ENCODE measurements around the gene PHF20.
"Not testable (repeated sequence)": the region's sequence is repeated elsewhere in the genome, so short reads cannot be mapped to it uniquely, and the experiment has no call there.

PHF20 gene

GRCh38 chr20:35886537-35886936 is 114.7 kb downstream of the PHF20 start:
- no peak for DNase-seq (ENCODE audit: low spot score)

- DNase-seq (ENCODE audit: low spot score): no peak
Measured at GRCh38 chr20:35887393-35888064, 115.7 kb downstream of the PHF20 start.

- no peak for DNase-seq (ENCODE audit: low spot score)
Measured at GRCh38 chr20:35888657-35889056, 116.8 kb downstream of the PHF20 start.

- DNase-seq (ENCODE audit: low spot score): no peak
Measured at GRCh38 chr20:35891375-35891774, 119.6 kb downstream of the PHF20 start.

GRCh38 chr20:35892871-35893270 is 121.1 kb downstream of the PHF20 start:
- DNase-seq (ENCODE audit: low spot score): no peak

GRCh38 chr20:35893942-35894341 is 122.1 kb downstream of the PHF20 start:
- DNase-seq (ENCODE audit: low spot score): no peak

GRCh38 chr20:35895516-35895915 is 123.7 kb downstream of the PHF20 start:
- not testable (repeated sequence) for DNase-seq (ENCODE audit: low spot score)

- DNase-seq (ENCODE audit: low spot score): no peak
Measured at GRCh38 chr20:35899064-35899463, 127.2 kb downstream of the PHF20 start.

- DNase-seq (ENCODE audit: low spot score): not testable (repeated sequence)
Measured at GRCh38 chr20:35901230-35901629, 129.4 kb downstream of the PHF20 start.

GRCh38 chr20:35901678-35902544 is 130.1 kb downstream of the PHF20 start:
- peak; percentile 86 for DNase-seq (ENCODE audit: low spot score)

GRCh38 chr20:35902545-35902941 is 130.7 kb downstream of the PHF20 start:
- DNase-seq (ENCODE audit: low spot score): no peak

- no peak for DNase-seq (ENCODE audit: low spot score)
Measured at GRCh38 chr20:35903843-35904242, 132.0 kb downstream of the PHF20 start.

- no peak for DNase-seq (ENCODE audit: low spot score)
Measured at GRCh38 chr20:35904982-35905663, 133.3 kb downstream of the PHF20 start.

GRCh38 chr20:35907017-35907701 is 135.3 kb downstream of the PHF20 start:
- no peak for DNase-seq (ENCODE audit: low spot score)

GRCh38 chr20:35908007-35908406 is 136.2 kb downstream of the PHF20 start:
- no peak for DNase-seq (ENCODE audit: low spot score)

- DNase-seq (ENCODE audit: low spot score): no peak
Measured at GRCh38 chr20:35909176-35909575, 137.4 kb downstream of the PHF20 start.

- DNase-seq (ENCODE audit: low spot score): no peak
Measured at GRCh38 chr20:35909796-35910195, 138.0 kb downstream of the PHF20 start.

- DNase-seq (ENCODE audit: low spot score): no peak
Measured at GRCh38 chr20:35910254-35910653, 138.4 kb downstream of the PHF20 start.

GRCh38 chr20:35912881-35913280 is 141.1 kb downstream of the PHF20 start:
- DNase-seq (ENCODE audit: low spot score): no peak

- DNase-seq (ENCODE audit: low spot score): no peak
Measured at GRCh38 chr20:35917077-35917476, 145.3 kb downstream of the PHF20 start.

- DNase-seq (ENCODE audit: low spot score): no peak
Measured at GRCh38 chr20:35918021-35918420, 146.2 kb downstream of the PHF20 start.

GRCh38 chr20:35920523-35920922 is 148.7 kb downstream of the PHF20 start:
- DNase-seq (ENCODE audit: low spot score): no peak
